PFSK-1 (cell line): ENCODE results near the gene FARS2.

Experiments
- FOXP2 ChIP-seq: optimal IDR thresholded peaks from 2 replicates; pipeline ENCODE3; 2011; ENCODE audit warnings: borderline replicate concordance, control low read depth, inconsistent platforms; ENCODE audit not compliant: insufficient read depth; ENCODE audit errors: extremely low read length, extremely low read depth
- POLR2AphosphoS5 ChIP-seq: IDR thresholded peaks from 2 replicates; pipeline ENCODE4 v1.6.1; 2012; ENCODE audit warnings: low read depth, mild to moderate bottlenecking, control low read depth, low read length, moderate library complexity
- SIN3A ChIP-seq: IDR thresholded peaks from 2 replicates; pipeline ENCODE4 v1.6.1; 2012; ENCODE audit warnings: mild to moderate bottlenecking, low read length, moderate library complexity, borderline replicate concordance; ENCODE audit not compliant: insufficient read depth
- TAF1 ChIP-seq: IDR thresholded peaks from 2 replicates; pipeline ENCODE4 v1.6.1; 2012; ENCODE audit warnings: low read length, control low read depth, borderline replicate concordance; ENCODE audit not compliant: insufficient read depth
- TF ChIP-seq, protein P1 (sequence below), 2 experiments: IDR thresholded peaks; 2 replicates each; pipeline versions ENCODE4 v1.6.1 to v1.8.0; 2011 to 2012; ENCODE audit warnings: low read depth in 2 of 2, low read length in 2 of 2, control low read depth in 1 of 2, inconsistent platforms in 1 of 2, mild to moderate bottlenecking in 1 of 2, moderate library complexity in 1 of 2; ENCODE audit not compliant: insufficient read depth in 1 of 2

Gene FARS2

DNA sequence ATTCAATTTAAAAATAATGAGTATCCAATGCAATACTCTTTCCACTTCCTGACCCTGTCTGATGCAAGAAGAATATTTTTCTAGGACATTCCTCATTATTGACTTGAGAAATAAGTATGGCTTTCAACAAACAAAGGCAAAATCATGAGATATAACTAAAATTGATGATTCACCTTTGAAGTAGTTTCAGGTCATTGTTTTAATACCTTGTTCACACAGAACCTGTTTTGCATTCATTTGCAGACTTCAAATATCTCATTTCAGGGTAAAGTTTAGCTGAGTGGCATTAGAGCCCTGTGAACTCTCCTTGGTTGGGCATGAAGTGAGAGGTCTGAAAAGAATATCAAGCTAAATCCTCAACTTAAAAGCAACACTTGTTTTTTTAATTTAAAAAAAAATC, 436.2 kb downstream of the FARS2 start:
- TF ChIP-seq POLR2AphosphoS5 (no peak), TAF1 (no peak), FOXP2 (no peak)

- TF ChIP-seq, protein P1, sequence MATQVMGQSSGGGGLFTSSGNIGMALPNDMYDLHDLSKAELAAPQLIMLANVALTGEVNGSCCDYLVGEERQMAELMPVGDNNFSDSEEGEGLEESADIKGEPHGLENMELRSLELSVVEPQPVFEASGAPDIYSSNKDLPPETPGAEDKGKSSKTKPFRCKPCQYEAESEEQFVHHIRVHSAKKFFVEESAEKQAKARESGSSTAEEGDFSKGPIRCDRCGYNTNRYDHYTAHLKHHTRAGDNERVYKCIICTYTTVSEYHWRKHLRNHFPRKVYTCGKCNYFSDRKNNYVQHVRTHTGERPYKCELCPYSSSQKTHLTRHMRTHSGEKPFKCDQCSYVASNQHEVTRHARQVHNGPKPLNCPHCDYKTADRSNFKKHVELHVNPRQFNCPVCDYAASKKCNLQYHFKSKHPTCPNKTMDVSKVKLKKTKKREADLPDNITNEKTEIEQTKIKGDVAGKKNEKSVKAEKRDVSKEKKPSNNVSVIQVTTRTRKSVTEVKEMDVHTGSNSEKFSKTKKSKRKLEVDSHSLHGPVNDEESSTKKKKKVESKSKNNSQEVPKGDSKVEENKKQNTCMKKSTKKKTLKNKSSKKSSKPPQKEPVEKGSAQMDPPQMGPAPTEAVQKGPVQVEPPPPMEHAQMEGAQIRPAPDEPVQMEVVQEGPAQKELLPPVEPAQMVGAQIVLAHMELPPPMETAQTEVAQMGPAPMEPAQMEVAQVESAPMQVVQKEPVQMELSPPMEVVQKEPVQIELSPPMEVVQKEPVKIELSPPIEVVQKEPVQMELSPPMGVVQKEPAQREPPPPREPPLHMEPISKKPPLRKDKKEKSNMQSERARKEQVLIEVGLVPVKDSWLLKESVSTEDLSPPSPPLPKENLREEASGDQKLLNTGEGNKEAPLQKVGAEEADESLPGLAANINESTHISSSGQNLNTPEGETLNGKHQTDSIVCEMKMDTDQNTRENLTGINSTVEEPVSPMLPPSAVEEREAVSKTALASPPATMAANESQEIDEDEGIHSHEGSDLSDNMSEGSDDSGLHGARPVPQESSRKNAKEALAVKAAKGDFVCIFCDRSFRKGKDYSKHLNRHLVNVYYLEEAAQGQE (IDR thresholded peaks at IDR 0.05; ENCODE audit: insufficient read depth in 1 of 2, low read depth in 2 of 2, low read length in 2 of 2), result no peak
- TF ChIP-seq POLR2AphosphoS5 (no peak), FOXP2 (no peak)
Observed at GRCh38 chr6:5698318-5698717, 437.0 kb downstream of the FARS2 start.

GRCh38 chr6:5701174-5701573, 439.9 kb downstream of the FARS2 start:
- TF ChIP-seq TAF1 (no peak), POLR2AphosphoS5 (no peak), SIN3A (no peak), FOXP2 (no peak)
- TF ChIP-seq, protein P1 (IDR thresholded peaks at IDR 0.05; ENCODE audit: insufficient read depth in 1 of 2, low read depth in 2 of 2, low read length in 2 of 2), result no peak

DNA sequence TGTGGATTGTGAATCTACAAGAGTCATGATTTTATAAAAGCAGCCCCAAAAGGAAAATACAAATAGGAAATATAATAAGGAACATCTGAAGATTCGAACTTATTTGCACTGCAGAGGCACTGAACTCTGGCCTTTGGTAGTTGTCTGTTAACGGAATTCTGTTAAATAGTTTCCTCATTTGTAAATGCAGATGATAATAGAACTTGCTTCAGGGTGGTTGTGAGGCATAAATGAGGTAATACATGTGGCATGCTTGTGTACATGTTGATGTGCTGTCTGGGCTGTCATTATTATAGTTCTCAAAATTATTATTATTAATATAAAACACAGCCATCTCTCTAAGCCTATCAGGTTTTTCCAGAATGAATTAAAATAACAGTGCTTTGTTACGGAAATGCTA, 443.4 kb downstream of the FARS2 start:
- TF ChIP-seq POLR2AphosphoS5, result no peak
- no peak for TF ChIP-seq FOXP2
- TF ChIP-seq SIN3A, result no peak
- TF ChIP-seq, protein P1 (IDR thresholded peaks at IDR 0.05; ENCODE audit: insufficient read depth in 1 of 2, low read depth in 2 of 2, low read length in 2 of 2), result no peak
- TF ChIP-seq TAF1, result no peak

DNA sequence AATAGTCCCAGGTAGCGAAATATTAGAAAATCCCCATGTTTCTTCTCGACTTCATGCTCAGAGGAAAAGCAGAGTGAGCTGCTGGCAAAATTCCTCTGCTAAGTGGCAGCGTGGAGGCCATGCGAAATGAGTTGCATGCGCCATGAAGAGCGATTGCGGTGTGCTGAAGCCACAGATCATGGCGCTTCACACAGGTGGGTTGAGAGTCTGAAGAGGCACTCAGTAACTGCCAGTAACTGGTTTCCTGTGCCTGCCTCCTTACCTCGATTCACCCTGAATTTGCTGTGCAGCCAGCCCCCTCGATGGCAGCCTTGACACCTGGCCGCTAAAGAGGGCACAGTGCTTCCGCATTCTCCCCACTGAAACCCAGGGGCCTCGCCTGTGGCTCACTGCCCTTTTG, 443.9 kb downstream of the FARS2 start:
- TF ChIP-seq FOXP2, result no peak
- no peak for TF ChIP-seq POLR2AphosphoS5
- TF ChIP-seq, protein P1 (IDR thresholded peaks at IDR 0.05; ENCODE audit: insufficient read depth in 1 of 2, low read depth in 2 of 2, low read length in 2 of 2), result no peak
- TF ChIP-seq TAF1, result no peak
- no peak for TF ChIP-seq SIN3A
